H9 (cell line): ENCODE data around the gene GOLGA3. TPM values are rescaled to one million over a fixed set of nuclear protein-coding genes. Genes with fewer than 3 reads are reported as not detected.
"Not testable (repeated sequence)": the region's sequence is repeated elsewhere in the genome, so short reads cannot be mapped to it uniquely, and the experiment has no call there.

ENCODE experiments used
- DNase-seq: peaks from one replicate; pipeline ENCODE4 v3.0.0-alpha.2; 2017
- H2AFZ ChIP-seq: one replicate; pipeline ENCODE4 v1.6.1; 2013; ENCODE audit warnings: mild to moderate bottlenecking, low read length, control low read depth, moderate library complexity
- H2AK5ac ChIP-seq: 2 replicates; pipeline ENCODE4 v1.6.1; 2013; ENCODE audit warnings: low read length, control low read depth, mixed read lengths; ENCODE audit not compliant: insufficient read length
- H2BK120ac ChIP-seq: one replicate; pipeline ENCODE4 v1.6.1; 2013; ENCODE audit warnings: low read depth, mild to moderate bottlenecking, low read length, control low read depth, inconsistent platforms; ENCODE audit not compliant: poor library complexity, severe bottlenecking
- H2BK12ac ChIP-seq: 2 replicates; pipeline ENCODE4 v1.6.1; 2013; ENCODE audit warnings: low read length, control low read depth, mixed read lengths, low read depth; ENCODE audit not compliant: insufficient read length
- H2BK15ac ChIP-seq: 2 replicates; pipeline ENCODE4 v1.6.1; 2013; ENCODE audit warnings: low read depth, low read length, control low read depth
- H2BK20ac ChIP-seq: one replicate; pipeline ENCODE4 v1.6.1; 2013; ENCODE audit warnings: low read depth, mild to moderate bottlenecking, low read length, control low read depth, inconsistent platforms; ENCODE audit not compliant: poor library complexity, severe bottlenecking
- H2BK5ac ChIP-seq: 2 replicates; pipeline ENCODE4 v1.6.1; 2013; ENCODE audit warnings: low read length, control low read depth, mixed read lengths; ENCODE audit not compliant: insufficient read length
- H3K14ac ChIP-seq: 2 replicates; pipeline ENCODE4 v1.6.1; 2013; ENCODE audit warnings: low read length, control low read depth; ENCODE audit not compliant: insufficient read depth
- H3K18ac ChIP-seq: 2 replicates; pipeline ENCODE4 v1.6.1; 2013; ENCODE audit warnings: low read depth, mild to moderate bottlenecking, mixed read lengths, low read length, control low read depth; ENCODE audit not compliant: insufficient read length
- H3K23ac ChIP-seq: 2 replicates; pipeline ENCODE4 v1.6.1; 2013; ENCODE audit warnings: low read length, control low read depth, mixed read lengths, low read depth; ENCODE audit not compliant: insufficient read length
- H3K23me2 ChIP-seq: 2 replicates; pipeline ENCODE4 v1.6.1; 2013; ENCODE audit warnings: low read depth, mild to moderate bottlenecking, mixed read lengths, low read length, control low read depth; ENCODE audit not compliant: insufficient read length, poor library complexity, severe bottlenecking
- H3K27ac ChIP-seq: 2 replicates; pipeline ENCODE4 v1.5.1; 2013; ENCODE audit warnings: low read length, control low read depth, mixed read lengths, low read depth; ENCODE audit not compliant: insufficient read length
- H3K27me3 ChIP-seq: 2 replicates; pipeline ENCODE4 v1.6.1; 2013; ENCODE audit warnings: low read length, control low read depth, inconsistent platforms; ENCODE audit not compliant: insufficient read depth
- H3K4ac ChIP-seq: 2 replicates; pipeline ENCODE4 v1.6.1; 2013; ENCODE audit warnings: low read depth, mild to moderate bottlenecking, control low read depth, inconsistent platforms, low read length, moderate library complexity
- H3K4me1 ChIP-seq: 2 replicates; pipeline ENCODE4 v1.6.1; 2013; ENCODE audit warnings: low read length, control low read depth, inconsistent platforms; ENCODE audit not compliant: insufficient read depth
- H3K4me2 ChIP-seq: 2 replicates; pipeline ENCODE4 v1.6.1; 2013; ENCODE audit warnings: low read length, control low read depth, mixed read lengths; ENCODE audit not compliant: insufficient read length, insufficient read depth
- H3K56ac ChIP-seq: 2 replicates; pipeline ENCODE4 v1.6.1; 2013; ENCODE audit warnings: low read depth, mild to moderate bottlenecking, mixed read lengths, low read length, control low read depth; ENCODE audit not compliant: insufficient read length
- H3K79me1 ChIP-seq: 2 replicates; pipeline ENCODE4 v1.6.1; 2013; ENCODE audit warnings: low read depth, mild to moderate bottlenecking, moderate library complexity, low read length, control low read depth, inconsistent platforms; ENCODE audit not compliant: insufficient read depth, poor library complexity, severe bottlenecking
- H3K79me2 ChIP-seq: 2 replicates; pipeline ENCODE4 v1.6.1; 2013; ENCODE audit warnings: low read length, control low read depth, inconsistent platforms; ENCODE audit not compliant: insufficient read depth
- H3K9ac ChIP-seq: 2 replicates; pipeline ENCODE4 v1.6.1; 2013; ENCODE audit warnings: low read length, control low read depth, mixed read lengths; ENCODE audit not compliant: insufficient read length; ENCODE audit errors: extremely low read depth
- H3K9me3 ChIP-seq: one replicate; pipeline ENCODE4 v1.6.1; 2013; ENCODE audit warnings: low read depth, low read length, inconsistent platforms; ENCODE audit not compliant: control insufficient read depth
- H3T11ph ChIP-seq: one replicate; pipeline ENCODE4 v1.6.1; 2013; ENCODE audit warnings: mild to moderate bottlenecking, low read length, control low read depth, inconsistent platforms
- H4K20me1 ChIP-seq: one replicate; pipeline ENCODE4 v1.6.1; 2013; ENCODE audit not compliant: control insufficient read depth, insufficient read length, insufficient read depth
- H4K5ac ChIP-seq: 2 replicates; pipeline ENCODE4 v1.6.1; 2013; ENCODE audit warnings: low read depth, mild to moderate bottlenecking, mixed read lengths, low read length, control low read depth; ENCODE audit not compliant: insufficient read length
- H4K8ac ChIP-seq: replicated peaks from 2 replicates; pipeline ENCODE4 v1.6.1; 2013; ENCODE audit warnings: low read length, control low read depth, mixed read lengths, low read depth; ENCODE audit not compliant: insufficient read length
- H4K91ac ChIP-seq: 2 replicates; pipeline ENCODE4 v1.6.1; 2013; ENCODE audit warnings: low read depth, mild to moderate bottlenecking, moderate library complexity, mixed read lengths, low read length, control low read depth; ENCODE audit not compliant: insufficient read length
- H3K27ac Mint-ChIP-seq, 3 experiments: 2 replicates in 2 of 3; 3 replicates in 1 of 3; pipeline ENCODE4 v1.8.0; 2020 to 2021; ENCODE audit warnings: mixed read lengths in 3 of 3, mild to moderate bottlenecking in 1 of 3, moderate library complexity in 1 of 3
- H3K27me3 Mint-ChIP-seq: 2 replicates; pipeline ENCODE4 v1.8.0; 2021; ENCODE audit warnings: low read depth, mild to moderate bottlenecking, moderate library complexity, mixed read lengths
- H3K36me3 Mint-ChIP-seq, 3 experiments: 2 replicates in 2 of 3; 3 replicates in 1 of 3; pipeline ENCODE4 v1.8.0; 2020 to 2021; ENCODE audit warnings: low read depth in 3 of 3, mixed read lengths in 3 of 3; ENCODE audit not compliant: insufficient read depth in 1 of 3
- H3K4me1 Mint-ChIP-seq, 2 experiments: 2 replicates each; pipeline ENCODE4 v1.8.0; 2020; ENCODE audit warnings: mixed read lengths in 2 of 2
- H3K4me3 Mint-ChIP-seq, 2 experiments: 2 replicates in 1 of 2; 3 replicates in 1 of 2; pipeline ENCODE4 v1.8.0; 2020 to 2021; ENCODE audit warnings: mild to moderate bottlenecking in 2 of 2, mixed read lengths in 2 of 2, moderate library complexity in 1 of 2
- H3K9me3 Mint-ChIP-seq, 2 experiments: 2 replicates in 1 of 2; 3 replicates in 1 of 2; pipeline ENCODE4 v1.8.0; 2020; ENCODE audit warnings: mild to moderate bottlenecking in 2 of 2, mixed read lengths in 2 of 2, moderate library complexity in 1 of 2
- WGBS: extraction: QIAGEN DNeasy Blood & Tissue Kit; methylation state at CpG from one replicate; pipeline ENCODE4 v1.1.7; 2013; ENCODE audit warnings: missing lambda C conversion rate, low lambda C conversion rate, mixed read lengths; ENCODE audit not compliant: insufficient read length; ENCODE audit errors: extremely low coverage; 5-methylcytosine and 5-hydroxymethylcytosine counted together
- total RNA-seq: library from RNA; stranded (reverse); gene quantifications from 2 replicates; pipeline ENCODE4 v1.2.1, GENCODE V29; 2021
- TF ChIP-seq, protein P1 (sequence below): fragments of 200-600 bp; sonication (generic); conservative IDR thresholded peaks from 3 replicates; pipeline ENCODE4 v1.8.0; 2021; ENCODE audit warnings: antibody characterized with exemption, mild to moderate bottlenecking

GOLGA3 gene
- total RNA-seq, 1 experiment from 2014 or later, result 40.1 TPM

DNA sequence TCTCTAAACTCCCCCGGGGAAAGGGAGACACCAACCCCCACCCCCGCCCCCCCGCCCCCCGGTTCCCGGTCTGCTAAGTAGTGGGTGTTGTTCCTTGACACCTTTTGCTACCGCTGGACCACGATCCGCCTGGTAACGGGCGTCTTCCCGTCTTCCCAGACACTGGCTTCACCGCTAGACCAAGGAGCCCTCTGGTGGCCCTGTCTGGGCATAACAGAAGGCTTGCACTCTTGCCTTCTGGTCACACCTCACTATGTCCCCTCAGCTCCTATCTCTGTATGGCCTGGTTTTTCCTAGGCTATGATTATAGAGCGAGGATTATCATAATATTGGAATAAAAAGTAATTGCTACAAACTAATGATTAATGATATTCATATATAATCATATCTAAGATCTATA lies 19.3 kb downstream of the GOLGA3 start:
- H3K79me1 ChIP-seq, H3K79me2 ChIP-seq, H2AFZ ChIP-seq, H4K8ac ChIP-seq, H3K4me2 ChIP-seq, H3K18ac ChIP-seq, H3K27ac ChIP-seq, H3K27me3 Mint-ChIP-seq, H2BK12ac ChIP-seq, H4K20me1 ChIP-seq, H3K27me3 ChIP-seq, H2BK5ac ChIP-seq, H2AK5ac ChIP-seq, H3K23me2 ChIP-seq, H3K23ac ChIP-seq, H3K56ac ChIP-seq, H3K27ac Mint-ChIP-seq, H2BK15ac ChIP-seq, H3T11ph ChIP-seq, H3K9ac ChIP-seq, H3K4ac ChIP-seq, H2BK20ac ChIP-seq, H2BK120ac ChIP-seq, H3K14ac ChIP-seq, H3K9me3 ChIP-seq, H4K91ac ChIP-seq, H3K4me1 Mint-ChIP-seq, H3K4me3 Mint-ChIP-seq, H3K4me1 ChIP-seq, H4K5ac ChIP-seq: not testable (repeated sequence)
- TF ChIP-seq, protein P1, sequence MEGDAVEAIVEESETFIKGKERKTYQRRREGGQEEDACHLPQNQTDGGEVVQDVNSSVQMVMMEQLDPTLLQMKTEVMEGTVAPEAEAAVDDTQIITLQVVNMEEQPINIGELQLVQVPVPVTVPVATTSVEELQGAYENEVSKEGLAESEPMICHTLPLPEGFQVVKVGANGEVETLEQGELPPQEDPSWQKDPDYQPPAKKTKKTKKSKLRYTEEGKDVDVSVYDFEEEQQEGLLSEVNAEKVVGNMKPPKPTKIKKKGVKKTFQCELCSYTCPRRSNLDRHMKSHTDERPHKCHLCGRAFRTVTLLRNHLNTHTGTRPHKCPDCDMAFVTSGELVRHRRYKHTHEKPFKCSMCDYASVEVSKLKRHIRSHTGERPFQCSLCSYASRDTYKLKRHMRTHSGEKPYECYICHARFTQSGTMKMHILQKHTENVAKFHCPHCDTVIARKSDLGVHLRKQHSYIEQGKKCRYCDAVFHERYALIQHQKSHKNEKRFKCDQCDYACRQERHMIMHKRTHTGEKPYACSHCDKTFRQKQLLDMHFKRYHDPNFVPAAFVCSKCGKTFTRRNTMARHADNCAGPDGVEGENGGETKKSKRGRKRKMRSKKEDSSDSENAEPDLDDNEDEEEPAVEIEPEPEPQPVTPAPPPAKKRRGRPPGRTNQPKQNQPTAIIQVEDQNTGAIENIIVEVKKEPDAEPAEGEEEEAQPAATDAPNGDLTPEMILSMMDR, result peak; percentile 61
- no CpG with 5 or more reads among the region's 13 CpGs for WGBS
- DNase-seq, result peak; percentile 70
- H3K9me3 Mint-ChIP-seq, result peaks cover 14 to 18% of the 10 kb centered on the region in 2 experiments
- H3K36me3 Mint-ChIP-seq, result peaks cover 70 to 84% (median 83%) of the 10 kb centered on the region in 3 experiments
